HG03066 (cell line): ENCODE measurements around the gene FAM120B.
"Not testable (repeated sequence)": the region's sequence is repeated elsewhere in the genome, so short reads cannot be mapped to it uniquely, and the experiment has no call there.

Experiments used
- ATAC-seq: cut with Tn5 transposase; IDR thresholded peaks from one replicate; pipeline ENCODE4 v1.9.1; 2021; ENCODE audit warnings: low read depth; ENCODE audit not compliant: unreplicated experiment

Gene FAM120B

GRCh38 chr6:170372380-170373325 is 66.1 kb downstream of the FAM120B start:
- no peak for ATAC-seq

GRCh38 chr6:170374571-170375444 is 68.2 kb downstream of the FAM120B start:
- no peak for ATAC-seq

GRCh38 chr6:170375661-170376060 is 69.1 kb downstream of the FAM120B start:
- ATAC-seq, result no peak

GRCh38 chr6:170376386-170377043 is 70.0 kb downstream of the FAM120B start:
- ATAC-seq, result no peak

- no peak for ATAC-seq
Measured at GRCh38 chr6:170378502-170378901, 71.9 kb downstream of the FAM120B start.

- ATAC-seq, result no peak
Measured at GRCh38 chr6:170381562-170381961, 75.0 kb downstream of the FAM120B start.

- no peak for ATAC-seq
Measured at GRCh38 chr6:170383466-170384035, 77.0 kb downstream of the FAM120B start.

GRCh38 chr6:170385506-170385905 is 78.9 kb downstream of the FAM120B start:
- no peak for ATAC-seq

GRCh38 chr6:170388113-170388512 is 81.6 kb downstream of the FAM120B start:
- no peak for ATAC-seq

GRCh38 chr6:170393033-170393432 is 86.5 kb downstream of the FAM120B start:
- no peak for ATAC-seq

GRCh38 chr6:170393807-170394399 is 87.3 kb downstream of the FAM120B start:
- no peak for ATAC-seq

- ATAC-seq, result no peak
Measured at GRCh38 chr6:170394980-170395379, 88.4 kb downstream of the FAM120B start.

GRCh38 chr6:170398743-170399369 is 92.3 kb downstream of the FAM120B start:
- not testable (repeated sequence) for ATAC-seq

- not testable (repeated sequence) for ATAC-seq
Measured at GRCh38 chr6:170399955-170400558, 93.5 kb downstream of the FAM120B start.

- no peak for ATAC-seq
Measured at GRCh38 chr6:170402318-170403040, 95.9 kb downstream of the FAM120B start.

GRCh38 chr6:170403451-170403850 is 96.9 kb downstream of the FAM120B start:
- no peak for ATAC-seq

GRCh38 chr6:170404036-170404435 is 97.5 kb downstream of the FAM120B start:
- no peak for ATAC-seq

GRCh38 chr6:170404697-170405096 is 98.1 kb downstream of the FAM120B start:
- no peak for ATAC-seq
